Epithelial cell of esophagus (primary cell): ENCODE results near the gene ACTRT2.

Experiments used
- DNase-seq: peaks from one replicate; pipeline ENCODE4 v3.0.0; 2010; ENCODE audit warnings: low read depth
- H3K4me3 ChIP-seq: 2 replicates; pipeline ENCODE4 v1.5.1; 2011; ENCODE audit warnings: mild to moderate bottlenecking, low read length, control low read depth
- TF ChIP-seq, protein P1 (sequence below): IDR thresholded peaks from 2 replicates; pipeline ENCODE4 v1.5.1; 2011; ENCODE audit warnings: low read depth, mild to moderate bottlenecking, low read length, control low read depth, inconsistent platforms; ENCODE audit not compliant: insufficient read depth; ENCODE audit errors: missing control alignments

Gene ACTRT2

DNA sequence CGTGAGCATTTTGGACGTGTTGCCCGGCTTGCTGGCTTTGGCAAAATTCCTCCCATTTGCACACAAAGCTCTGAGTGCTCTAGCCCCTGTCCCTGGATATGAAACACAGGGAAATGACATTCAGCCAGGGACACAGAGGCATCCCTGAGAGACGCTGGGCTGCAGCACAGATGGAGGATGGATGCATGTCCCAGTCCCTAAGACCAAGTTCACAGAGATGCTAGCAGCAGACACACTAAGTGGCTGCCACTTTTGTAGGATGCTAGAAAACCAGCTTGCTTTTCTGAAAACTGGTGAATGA, 12.5 kb downstream of the ACTRT2 start:
- no peak overlapping the region for H3K4me3 ChIP-seq
- TF ChIP-seq, protein P1, sequence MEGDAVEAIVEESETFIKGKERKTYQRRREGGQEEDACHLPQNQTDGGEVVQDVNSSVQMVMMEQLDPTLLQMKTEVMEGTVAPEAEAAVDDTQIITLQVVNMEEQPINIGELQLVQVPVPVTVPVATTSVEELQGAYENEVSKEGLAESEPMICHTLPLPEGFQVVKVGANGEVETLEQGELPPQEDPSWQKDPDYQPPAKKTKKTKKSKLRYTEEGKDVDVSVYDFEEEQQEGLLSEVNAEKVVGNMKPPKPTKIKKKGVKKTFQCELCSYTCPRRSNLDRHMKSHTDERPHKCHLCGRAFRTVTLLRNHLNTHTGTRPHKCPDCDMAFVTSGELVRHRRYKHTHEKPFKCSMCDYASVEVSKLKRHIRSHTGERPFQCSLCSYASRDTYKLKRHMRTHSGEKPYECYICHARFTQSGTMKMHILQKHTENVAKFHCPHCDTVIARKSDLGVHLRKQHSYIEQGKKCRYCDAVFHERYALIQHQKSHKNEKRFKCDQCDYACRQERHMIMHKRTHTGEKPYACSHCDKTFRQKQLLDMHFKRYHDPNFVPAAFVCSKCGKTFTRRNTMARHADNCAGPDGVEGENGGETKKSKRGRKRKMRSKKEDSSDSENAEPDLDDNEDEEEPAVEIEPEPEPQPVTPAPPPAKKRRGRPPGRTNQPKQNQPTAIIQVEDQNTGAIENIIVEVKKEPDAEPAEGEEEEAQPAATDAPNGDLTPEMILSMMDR = no peak
- DNase-seq = no peak

DNA sequence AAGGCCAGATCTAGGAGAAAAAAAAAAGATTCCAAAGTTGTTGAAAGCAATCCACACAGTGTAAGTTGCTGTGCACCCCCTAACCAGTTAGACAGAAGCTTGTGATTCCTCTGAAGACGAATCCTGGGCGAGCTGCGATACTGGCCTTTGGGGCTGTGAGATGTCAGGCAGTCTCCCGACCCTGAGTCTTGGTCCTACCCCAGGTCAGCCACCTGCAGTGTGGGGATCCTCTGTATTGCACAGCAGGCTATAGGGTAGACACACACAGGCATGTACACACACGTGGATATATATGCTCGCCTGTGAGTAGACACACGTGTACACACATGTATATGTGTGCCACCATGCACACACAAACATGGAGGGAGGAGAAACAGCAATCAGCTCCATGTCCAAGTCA, 12.9 kb downstream of the ACTRT2 start:
- TF ChIP-seq, protein P1 = no peak
- H3K4me3 ChIP-seq = no peak overlapping the region
- DNase-seq = no peak

DNA sequence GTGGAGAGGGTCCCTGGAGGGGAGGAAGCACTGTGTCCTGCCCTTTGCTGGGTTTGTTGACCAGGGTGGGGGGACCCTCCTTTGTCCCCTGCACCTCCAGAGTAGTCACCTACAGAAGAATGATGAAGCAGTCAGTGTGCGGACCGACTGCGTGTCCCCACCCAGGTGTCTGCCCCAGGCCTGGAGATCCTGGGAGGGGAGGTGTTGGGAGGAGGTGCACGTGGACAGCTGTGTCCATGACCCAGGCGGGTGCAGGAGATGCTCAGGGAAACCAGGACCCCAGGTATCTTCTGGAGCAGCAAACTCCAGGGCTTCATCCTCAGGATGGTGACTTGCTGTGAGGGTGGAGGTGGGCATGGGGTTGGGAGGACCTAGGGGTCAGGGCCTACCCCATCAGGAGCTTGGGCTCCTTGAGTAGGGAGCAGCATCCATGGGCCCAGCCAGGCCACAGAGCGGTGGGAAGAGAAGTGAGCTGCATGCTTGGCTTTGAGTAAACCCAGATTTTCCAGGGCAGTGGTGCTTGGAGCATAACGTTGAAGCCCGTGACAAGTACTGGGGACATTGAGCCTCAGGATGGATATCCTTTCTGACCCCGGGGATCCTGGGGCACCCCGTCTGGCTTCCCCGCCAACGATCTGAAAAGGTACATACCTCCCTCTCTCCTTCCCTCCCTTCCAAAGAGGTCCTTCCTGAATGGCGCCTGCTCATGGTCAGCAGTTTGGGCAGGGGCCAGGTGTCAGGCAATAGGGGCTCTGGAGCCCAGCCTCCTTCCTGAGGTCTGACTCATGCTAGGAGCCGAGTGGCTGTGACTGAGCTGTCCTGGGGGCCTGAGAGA, 13.7 kb downstream of the ACTRT2 start:
- H3K4me3 ChIP-seq = no peak overlapping the region
- TF ChIP-seq, protein P1 = no peak
- DNase-seq = no peak

DNA sequence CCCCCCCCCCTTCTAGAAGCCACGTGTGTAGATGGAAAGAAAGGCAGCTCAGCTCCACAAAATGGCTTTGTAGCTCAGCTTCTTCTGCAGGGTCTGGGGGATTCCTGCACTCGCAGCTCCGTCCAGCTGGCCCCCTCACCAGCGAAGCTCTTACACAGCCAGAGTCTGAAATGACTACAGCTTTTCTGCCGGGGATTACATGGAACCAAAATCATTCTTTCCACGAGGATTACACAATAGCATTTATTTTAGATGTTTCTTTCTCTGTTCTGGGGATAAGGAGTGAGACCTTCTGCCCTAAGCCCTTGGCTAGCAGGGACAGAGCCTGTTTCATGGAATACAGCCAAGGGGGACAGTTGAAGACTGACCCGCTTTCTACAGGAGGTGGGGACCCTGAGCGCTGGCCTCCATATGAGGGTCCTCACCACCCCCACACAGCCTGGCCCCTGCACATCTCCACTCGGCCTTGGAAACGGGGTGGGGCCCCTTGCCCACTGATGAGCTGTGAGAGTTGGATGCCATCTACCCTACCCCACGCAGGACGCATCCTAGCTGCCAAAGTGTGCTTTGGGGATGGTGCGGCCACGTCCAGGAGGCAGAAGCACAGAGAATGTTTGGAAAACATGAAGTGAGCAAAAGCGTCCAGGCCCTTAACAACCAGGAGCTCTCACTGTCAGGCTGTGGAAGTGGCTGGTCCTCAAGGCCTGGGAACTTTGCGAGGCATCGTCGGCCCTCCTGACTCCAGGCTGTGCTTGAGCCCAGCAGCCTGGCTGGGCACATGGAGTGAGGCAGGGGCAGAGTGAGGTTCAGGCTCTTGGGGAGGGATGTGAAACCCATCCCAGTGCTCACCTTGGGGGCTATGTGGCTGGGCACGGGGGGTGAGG, 14.5 kb downstream of the ACTRT2 start:
- no peak overlapping the region for H3K4me3 ChIP-seq
- DNase-seq = no peak
- TF ChIP-seq, protein P1 = no peak

DNA sequence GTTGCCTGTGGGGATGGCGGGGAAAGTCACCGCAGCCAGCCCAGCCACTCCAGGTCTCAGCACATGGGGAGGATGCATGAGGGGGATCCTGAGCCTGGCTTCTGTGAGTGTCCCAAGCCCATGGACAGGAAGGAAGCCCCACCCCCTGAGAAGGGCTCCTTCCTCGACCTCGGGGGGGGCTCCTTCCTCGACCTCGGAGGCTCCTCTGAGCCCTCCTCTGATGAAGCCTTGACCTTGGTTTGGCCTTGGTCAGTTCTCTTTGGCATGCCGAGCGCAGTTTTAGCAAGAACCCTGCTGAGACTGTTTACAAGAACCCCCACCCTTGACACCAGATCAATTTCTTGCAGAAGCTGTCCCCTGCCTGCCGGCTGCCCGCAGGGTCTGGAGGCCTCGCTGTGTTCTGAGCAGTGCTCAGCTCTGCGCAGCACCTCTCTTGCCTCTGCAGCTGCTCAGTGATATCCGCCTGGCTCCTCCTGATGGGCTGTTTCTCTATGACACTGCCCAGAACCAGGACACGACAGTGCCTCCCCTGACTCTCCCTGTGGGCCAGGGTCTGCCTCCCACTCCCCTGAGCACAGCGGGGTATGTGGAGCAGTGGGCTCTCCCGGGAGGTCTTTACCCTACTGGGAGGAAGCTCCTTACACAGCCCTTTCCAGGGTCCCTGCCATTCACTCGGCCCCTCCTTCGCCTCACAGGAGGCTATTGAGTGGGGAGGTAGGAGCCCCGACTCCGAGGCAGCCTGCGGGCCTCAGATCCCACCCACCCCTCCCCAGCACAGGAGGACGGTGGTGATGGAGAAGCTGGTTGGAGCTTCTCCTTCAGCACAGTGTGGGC, 15.4 kb downstream of the ACTRT2 start:
- DNase-seq = no peak
- H3K4me3 ChIP-seq = no peak overlapping the region
- TF ChIP-seq, protein P1 = no peak

DNA sequence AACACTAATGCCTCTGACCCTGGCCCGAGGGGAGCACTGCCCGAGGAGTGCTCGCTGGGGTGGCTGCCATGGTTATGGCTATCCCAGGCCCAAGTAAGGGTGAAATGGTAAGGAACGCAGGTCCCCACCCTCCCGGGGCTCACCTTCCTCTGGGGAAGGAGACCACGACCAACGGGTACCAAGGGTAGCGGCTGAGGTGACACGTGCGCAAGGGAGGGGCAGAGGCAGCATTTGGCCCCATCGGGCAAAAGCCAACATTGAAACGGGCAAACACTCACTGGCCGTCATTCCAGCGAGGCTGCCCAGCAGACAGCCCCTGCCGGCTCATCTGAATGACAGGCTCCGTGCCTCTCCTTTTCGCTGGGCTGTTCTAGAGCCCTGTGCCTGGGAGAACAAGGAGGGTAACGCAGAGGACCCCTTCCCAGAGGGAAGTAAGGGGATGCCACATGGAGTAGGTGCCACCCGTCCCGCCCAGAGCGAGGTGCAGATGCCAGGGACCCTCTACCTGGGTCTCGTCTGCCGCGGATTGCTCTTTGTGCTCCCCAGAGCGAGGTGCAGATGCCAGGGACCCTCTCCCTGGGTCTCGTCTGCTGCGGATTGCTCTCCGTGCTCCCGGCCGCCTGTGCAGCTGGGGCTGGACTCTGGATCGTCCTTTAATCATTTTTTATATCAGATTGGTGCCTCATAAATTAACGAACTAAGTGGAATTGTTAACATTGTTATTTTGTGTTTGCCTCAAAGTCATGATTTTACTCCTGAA, 16.2 kb downstream of the ACTRT2 start:
- H3K4me3 ChIP-seq = no peak overlapping the region
- TF ChIP-seq, protein P1 = no peak
- DNase-seq = no peak
